OCI-LY7 (cell line): ENCODE measurements around the gene ZDHHC8.

Experiments
- EZH2phosphoT487 ChIP-seq: fragments of 200-600 bp; sonication (generic); IDR thresholded peaks from 2 replicates; pipeline ENCODE4 v1.6.1; 2018; ENCODE audit warnings: low read depth, borderline replicate concordance, mild to moderate bottlenecking, mixed run types, antibody characterized with exemption, low read length, moderate library complexity, mixed read lengths
- TF ChIP-seq, protein P1 (sequence below): fragments of 200-600 bp; sonication (generic); conservative IDR thresholded peaks from 2 replicates; pipeline ENCODE4 v1.5.1; 2014; ENCODE audit warnings: mild to moderate bottlenecking, antibody characterized with exemption, low read length, moderate library complexity, mixed read lengths

GRCh38 chr22:20185750-20186149 is 54.1 kb downstream of the ZDHHC8 start:
- TF ChIP-seq, protein P1, sequence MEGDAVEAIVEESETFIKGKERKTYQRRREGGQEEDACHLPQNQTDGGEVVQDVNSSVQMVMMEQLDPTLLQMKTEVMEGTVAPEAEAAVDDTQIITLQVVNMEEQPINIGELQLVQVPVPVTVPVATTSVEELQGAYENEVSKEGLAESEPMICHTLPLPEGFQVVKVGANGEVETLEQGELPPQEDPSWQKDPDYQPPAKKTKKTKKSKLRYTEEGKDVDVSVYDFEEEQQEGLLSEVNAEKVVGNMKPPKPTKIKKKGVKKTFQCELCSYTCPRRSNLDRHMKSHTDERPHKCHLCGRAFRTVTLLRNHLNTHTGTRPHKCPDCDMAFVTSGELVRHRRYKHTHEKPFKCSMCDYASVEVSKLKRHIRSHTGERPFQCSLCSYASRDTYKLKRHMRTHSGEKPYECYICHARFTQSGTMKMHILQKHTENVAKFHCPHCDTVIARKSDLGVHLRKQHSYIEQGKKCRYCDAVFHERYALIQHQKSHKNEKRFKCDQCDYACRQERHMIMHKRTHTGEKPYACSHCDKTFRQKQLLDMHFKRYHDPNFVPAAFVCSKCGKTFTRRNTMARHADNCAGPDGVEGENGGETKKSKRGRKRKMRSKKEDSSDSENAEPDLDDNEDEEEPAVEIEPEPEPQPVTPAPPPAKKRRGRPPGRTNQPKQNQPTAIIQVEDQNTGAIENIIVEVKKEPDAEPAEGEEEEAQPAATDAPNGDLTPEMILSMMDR, result no peak
- no peak for TF ChIP-seq EZH2phosphoT487
